MM.1S (cell line): ENCODE data around the gene EIF6.

ENCODE experiments used
- DNase-seq: peaks from one replicate; pipeline ENCODE4 v3.0.0-alpha.2; 2015
- H2AFZ ChIP-seq: fragments of 300-600 bp; sonication (generic); 2 replicates; pipeline ENCODE4 v1.6.0; 2016; ENCODE audit warnings: antibody characterized with exemption, low read length
- H3F3A ChIP-seq: fragments of 300-600 bp; sonication (generic); 2 replicates; pipeline ENCODE4 v1.6.1; 2016; ENCODE audit warnings: mild to moderate bottlenecking, antibody characterized with exemption, low read length, moderate library complexity, mixed read lengths; ENCODE audit not compliant: insufficient read depth
- H3K27ac ChIP-seq: fragments of 300-600 bp; sonication (generic); 2 replicates; pipeline ENCODE4 v1.5.1; 2016; ENCODE audit warnings: mild to moderate bottlenecking, low read length
- H3K27me3 ChIP-seq: fragments of 300-600 bp; sonication (generic); replicated peaks from 2 replicates; pipeline ENCODE4 v1.6.0; 2016; ENCODE audit warnings: low read length; ENCODE audit not compliant: insufficient read depth
- H3K36me3 ChIP-seq: fragments of 300-600 bp; sonication (generic); replicated peaks from 2 replicates; pipeline ENCODE4 v1.6.1; 2016; ENCODE audit warnings: mild to moderate bottlenecking, low read length, mixed read lengths; ENCODE audit not compliant: insufficient read depth
- H3K4me1 ChIP-seq: fragments of 300-600 bp; sonication (generic); 2 replicates; pipeline ENCODE4 v1.6.1; 2016; ENCODE audit warnings: low read length, mixed read lengths
- H3K4me2 ChIP-seq: fragments of 300-600 bp; sonication (generic); 2 replicates; pipeline ENCODE4 v1.6.0; 2016; ENCODE audit warnings: low read depth, low read length
- H3K4me3 ChIP-seq: fragments of 300-600 bp; sonication (generic); 2 replicates; pipeline ENCODE4 v1.5.1; 2016; ENCODE audit warnings: low read length, mixed read lengths
- H3K79me2 ChIP-seq: fragments of 300-600 bp; sonication (generic); 2 replicates; pipeline ENCODE4 v1.6.1; 2016; ENCODE audit warnings: mixed run types, low read length, mixed read lengths
- H3K9ac ChIP-seq: fragments of 300-600 bp; sonication (generic); 2 replicates; pipeline ENCODE4 v1.6.1; 2016; ENCODE audit warnings: low read length, mixed read lengths
- H3K9me2 ChIP-seq: fragments of 300-600 bp; sonication (generic); replicated peaks from 2 replicates; pipeline ENCODE4 v1.6.1; 2016; ENCODE audit warnings: mild to moderate bottlenecking, low read length, mixed read lengths; ENCODE audit not compliant: insufficient read depth
- H3K9me3 ChIP-seq: fragments of 300-600 bp; sonication (generic); replicated peaks from 2 replicates; pipeline ENCODE4 v1.6.1; 2016; ENCODE audit warnings: mild to moderate bottlenecking, low read length, mixed read lengths; ENCODE audit not compliant: insufficient read depth
- H4K20me1 ChIP-seq: fragments of 300-600 bp; sonication (generic); 2 replicates; pipeline ENCODE4 v1.6.1; 2016; ENCODE audit warnings: mild to moderate bottlenecking, low read length, moderate library complexity, mixed read lengths; ENCODE audit not compliant: insufficient read depth
- EZH2 ChIP-seq: fragments of 300-600 bp; sonication (generic); optimal IDR thresholded peaks from 2 replicates; pipeline ENCODE3; 2017; ENCODE audit warnings: low read depth, mild to moderate bottlenecking, antibody characterized with exemption, low read length, mixed read lengths
- EZH2phosphoT487 ChIP-seq: fragments of 300-600 bp; sonication (generic); IDR thresholded peaks from 2 replicates; pipeline ENCODE4 v1.6.1; 2018; ENCODE audit warnings: antibody characterized with exemption, low read length
- TF ChIP-seq, protein P1 (sequence below): fragments of 300-600 bp; sonication (generic); IDR thresholded peaks from 2 replicates; pipeline ENCODE4 v1.5.1; 2016; ENCODE audit warnings: antibody characterized with exemption, low read length, mixed read lengths

Gene EIF6

GRCh38 chr20:35303382-35303734 lies 18.8 kb upstream of the EIF6 start:
- H3K4me2 ChIP-seq = peak overlapping the region; percentile 29; the same call in 1 of the 2 replicates
- no peak overlapping the region for H3K27ac ChIP-seq
- no peaks in the 10 kb centered on the region; the same call in 1 of the 2 replicates for H3K4me1 ChIP-seq

GRCh38 chr20:35302421-35303335 lies 18.1 kb upstream of the EIF6 start:
- Histone ChIP-seq H3K36me3 (no peaks in the 10 kb centered on the region), H2AFZ (no peak overlapping the region), H3K79me2 (no peaks in the 10 kb centered on the region), H3K27me3 (no peaks in the 10 kb centered on the region), H3K9ac (no peak overlapping the region), H3K4me2 (no peak overlapping the region), H3K4me3 (no peak overlapping the region), H3K4me1 (no peaks in the 10 kb centered on the region; the same call in 1 of the 2 replicates), H3K27ac (no peak overlapping the region), H3F3A (no peaks in the 10 kb centered on the region), H3K9me3 (no peaks in the 10 kb centered on the region), H3K9me2 (no peaks in the 10 kb centered on the region), H4K20me1 (no peaks in the 10 kb centered on the region)
- TF ChIP-seq EZH2phosphoT487 (no peak), EZH2 (no peak)
- TF ChIP-seq, protein P1, sequence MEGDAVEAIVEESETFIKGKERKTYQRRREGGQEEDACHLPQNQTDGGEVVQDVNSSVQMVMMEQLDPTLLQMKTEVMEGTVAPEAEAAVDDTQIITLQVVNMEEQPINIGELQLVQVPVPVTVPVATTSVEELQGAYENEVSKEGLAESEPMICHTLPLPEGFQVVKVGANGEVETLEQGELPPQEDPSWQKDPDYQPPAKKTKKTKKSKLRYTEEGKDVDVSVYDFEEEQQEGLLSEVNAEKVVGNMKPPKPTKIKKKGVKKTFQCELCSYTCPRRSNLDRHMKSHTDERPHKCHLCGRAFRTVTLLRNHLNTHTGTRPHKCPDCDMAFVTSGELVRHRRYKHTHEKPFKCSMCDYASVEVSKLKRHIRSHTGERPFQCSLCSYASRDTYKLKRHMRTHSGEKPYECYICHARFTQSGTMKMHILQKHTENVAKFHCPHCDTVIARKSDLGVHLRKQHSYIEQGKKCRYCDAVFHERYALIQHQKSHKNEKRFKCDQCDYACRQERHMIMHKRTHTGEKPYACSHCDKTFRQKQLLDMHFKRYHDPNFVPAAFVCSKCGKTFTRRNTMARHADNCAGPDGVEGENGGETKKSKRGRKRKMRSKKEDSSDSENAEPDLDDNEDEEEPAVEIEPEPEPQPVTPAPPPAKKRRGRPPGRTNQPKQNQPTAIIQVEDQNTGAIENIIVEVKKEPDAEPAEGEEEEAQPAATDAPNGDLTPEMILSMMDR = no peak
- no peak for DNase-seq

More at GRCh38 chr20:35303382-35303734, 18.8 kb upstream of the EIF6 start:
- H3F3A ChIP-seq = no peaks in the 10 kb centered on the region
- no peaks in the 10 kb centered on the region for H3K27me3 ChIP-seq
- TF ChIP-seq, protein P1 = no peak
- TF ChIP-seq EZH2phosphoT487 (no peak), EZH2 (no peak)
- peak overlapping the region; percentile 34 for H2AFZ ChIP-seq
- no peak for DNase-seq
- no peak overlapping the region for H3K4me3 ChIP-seq
- no peaks in the 10 kb centered on the region for H3K79me2 ChIP-seq
- H3K9me2 ChIP-seq = no peaks in the 10 kb centered on the region
- no peaks in the 10 kb centered on the region for H4K20me1 ChIP-seq
- no peaks in the 10 kb centered on the region for H3K9me3 ChIP-seq
- no peak overlapping the region for H3K9ac ChIP-seq
- H3K36me3 ChIP-seq = no peaks in the 10 kb centered on the region

GRCh38 chr20:35301426-35301825 lies 16.9 kb upstream of the EIF6 start:
- Histone ChIP-seq H3K36me3 (no peaks in the 10 kb centered on the region), H2AFZ (no peak overlapping the region), H3K4me2 (no peak overlapping the region), H3K9ac (no peak overlapping the region), H3K4me1 (no peaks in the 10 kb centered on the region; the same call in 1 of the 2 replicates), H3K9me2 (no peaks in the 10 kb centered on the region), H3K27me3 (peaks cover 2% of the 10 kb centered on the region; the same call in 1 of the 2 replicates), H3K79me2 (no peaks in the 10 kb centered on the region), H3K4me3 (no peak overlapping the region), H3K27ac (no peak overlapping the region), H3F3A (no peaks in the 10 kb centered on the region), H3K9me3 (no peaks in the 10 kb centered on the region), H4K20me1 (no peaks in the 10 kb centered on the region)
- no peak for DNase-seq
- TF ChIP-seq, protein P1 = no peak
